GM19463 (cell line): ENCODE results near the gene PNLIPRP2.

Experiments
- ATAC-seq: cut with Tn5 transposase; IDR thresholded peaks from one replicate; pipeline ENCODE4 v1.9.1; 2021; ENCODE audit warnings: mild to moderate bottlenecking, moderate library complexity; ENCODE audit not compliant: unreplicated experiment

Gene PNLIPRP2

DNA sequence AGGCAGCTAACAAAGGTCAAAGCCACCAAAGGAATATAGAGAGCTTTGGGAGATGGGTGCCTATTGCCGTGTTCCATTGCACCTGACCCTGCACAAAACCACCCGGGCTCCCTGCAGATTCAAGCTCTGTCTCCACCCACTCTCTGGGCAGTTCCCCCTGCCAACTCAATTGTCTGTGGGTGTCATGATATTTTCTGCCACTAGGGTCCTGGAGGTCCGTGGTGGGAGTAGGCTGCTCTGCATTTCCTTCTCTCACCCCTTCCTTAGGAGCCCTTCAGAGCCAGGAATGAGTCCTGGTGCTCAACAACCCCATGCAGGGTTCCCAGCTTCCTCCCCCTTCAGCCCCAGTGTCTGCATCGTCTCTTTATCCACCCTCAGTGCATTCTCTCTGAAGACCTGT, 34.1 kb downstream of the PNLIPRP2 start:
- ATAC-seq = no peak

DNA sequence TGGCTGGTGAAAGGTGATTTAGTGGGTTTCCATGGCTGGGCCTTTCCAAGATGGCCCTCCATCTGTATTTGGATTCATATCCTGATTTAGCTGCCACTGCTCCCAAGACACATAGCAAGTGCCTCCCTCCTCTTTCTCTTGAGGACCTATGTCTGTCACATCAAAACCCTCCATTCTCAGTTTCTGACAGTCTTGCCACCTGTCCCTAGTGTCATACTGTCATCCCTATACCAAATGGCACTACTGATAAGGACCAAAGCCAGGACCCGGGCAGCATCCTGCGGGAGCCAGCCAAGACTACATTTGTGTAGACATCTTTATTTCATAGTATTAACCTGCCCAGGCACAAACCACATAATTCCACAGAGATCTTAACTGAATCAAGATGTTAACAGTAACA, 34.8 kb downstream of the PNLIPRP2 start:
- no peak for ATAC-seq

DNA sequence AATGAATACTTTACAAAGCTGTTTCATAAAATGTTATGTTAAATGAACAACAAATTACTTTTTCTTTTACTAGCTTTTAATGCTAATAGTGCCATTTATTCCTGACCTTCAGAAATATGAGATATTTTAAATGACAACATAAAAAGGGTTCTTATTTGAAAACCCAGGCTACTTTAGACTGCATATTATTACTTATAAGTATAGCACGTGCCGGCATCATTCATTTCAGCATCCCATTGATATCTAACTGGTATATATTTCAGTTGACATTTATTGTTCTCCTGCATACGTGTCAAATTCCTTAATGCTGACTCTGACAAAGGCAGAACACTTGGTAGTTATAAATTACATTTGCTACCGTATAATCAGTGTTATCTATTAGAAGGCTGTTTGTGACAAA, 35.3 kb downstream of the PNLIPRP2 start:
- no peak for ATAC-seq

- ATAC-seq = no peak
Observed at GRCh38 chr10:116657863-116658551, 37.3 kb downstream of the PNLIPRP2 start.

DNA sequence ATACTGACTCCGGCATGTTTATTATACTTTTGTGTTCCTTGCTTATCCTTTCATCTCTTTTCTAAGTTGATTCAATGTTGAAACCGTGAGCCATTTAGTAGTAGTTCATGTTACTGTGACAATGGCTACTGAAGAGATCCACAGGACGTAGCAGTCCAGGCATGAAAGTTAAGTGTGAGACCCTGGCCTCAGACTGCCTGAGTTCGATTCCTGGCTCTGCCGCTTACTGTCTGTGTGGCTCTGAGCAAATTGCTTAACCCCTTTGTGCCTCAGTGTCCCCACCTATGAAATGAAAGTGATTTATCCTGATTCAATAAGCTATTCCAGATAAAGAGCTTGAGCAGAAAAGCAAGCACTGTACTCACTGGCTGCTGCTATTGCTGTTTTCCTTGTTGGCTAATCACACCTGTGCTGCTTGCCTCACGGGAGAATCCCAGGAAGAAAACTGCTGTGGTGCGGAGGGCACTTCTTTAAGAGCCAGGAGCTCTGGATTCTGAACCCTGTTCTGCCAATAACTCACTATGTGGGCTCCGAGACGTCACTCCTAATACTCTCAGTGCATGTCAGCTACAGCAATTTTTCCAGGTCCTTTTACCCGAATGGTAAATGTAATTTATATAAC, 38.4 kb downstream of the PNLIPRP2 start:
- no peak for ATAC-seq

DNA sequence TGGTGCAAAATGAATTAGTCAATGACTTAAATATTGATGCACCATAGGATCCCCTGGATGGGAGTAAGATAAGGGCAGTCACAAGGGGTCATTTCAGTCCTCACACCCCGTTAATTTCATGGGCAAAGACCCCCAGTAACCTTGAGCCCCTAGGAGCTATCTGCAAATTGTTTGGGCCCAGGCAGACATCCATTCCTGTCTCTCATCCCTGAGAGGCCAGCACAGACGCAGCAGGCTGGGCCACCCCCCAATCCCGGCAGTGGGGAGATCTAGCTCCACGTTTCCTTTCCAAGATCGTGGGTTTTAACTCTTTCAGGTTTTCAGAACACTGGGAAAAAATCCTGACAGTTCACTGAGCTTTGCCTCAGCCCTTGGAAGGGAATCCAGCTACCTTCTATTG, 40.1 kb downstream of the PNLIPRP2 start:
- ATAC-seq = no peak

GRCh38 chr10:116663342-116663741, 42.6 kb downstream of the PNLIPRP2 start:
- no peak for ATAC-seq

- ATAC-seq = no peak
Observed at GRCh38 chr10:116664631-116665030, 43.9 kb downstream of the PNLIPRP2 start.

DNA sequence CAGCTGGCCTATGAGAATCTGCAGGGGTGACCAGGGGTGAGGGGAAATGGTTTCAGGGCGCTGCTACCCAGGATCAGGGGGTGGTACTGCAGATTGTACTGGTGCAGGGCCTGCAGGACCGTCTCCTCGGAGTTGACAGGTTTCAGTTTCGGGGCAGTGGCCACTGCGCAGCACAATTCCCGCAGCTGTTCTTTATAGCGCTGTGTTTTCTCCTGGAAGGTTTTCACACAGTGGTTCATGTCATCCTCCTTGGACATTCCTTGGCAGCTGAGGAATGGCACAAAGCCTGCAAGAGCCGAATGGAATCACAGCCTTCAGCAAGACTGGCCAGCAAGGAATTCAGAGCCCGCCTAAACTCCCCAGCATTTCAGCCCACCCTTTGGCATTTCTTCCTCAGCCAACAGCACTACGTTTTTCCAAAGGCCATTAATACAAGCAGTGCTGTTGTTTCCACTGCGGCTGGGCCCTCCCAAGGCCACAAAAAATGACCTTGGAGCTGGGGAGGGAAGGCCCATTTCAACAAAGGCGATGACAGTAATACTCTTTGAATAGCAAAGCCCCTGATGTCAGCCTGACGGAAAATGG, 44.9 kb downstream of the PNLIPRP2 start:
- ATAC-seq = no peak

DNA sequence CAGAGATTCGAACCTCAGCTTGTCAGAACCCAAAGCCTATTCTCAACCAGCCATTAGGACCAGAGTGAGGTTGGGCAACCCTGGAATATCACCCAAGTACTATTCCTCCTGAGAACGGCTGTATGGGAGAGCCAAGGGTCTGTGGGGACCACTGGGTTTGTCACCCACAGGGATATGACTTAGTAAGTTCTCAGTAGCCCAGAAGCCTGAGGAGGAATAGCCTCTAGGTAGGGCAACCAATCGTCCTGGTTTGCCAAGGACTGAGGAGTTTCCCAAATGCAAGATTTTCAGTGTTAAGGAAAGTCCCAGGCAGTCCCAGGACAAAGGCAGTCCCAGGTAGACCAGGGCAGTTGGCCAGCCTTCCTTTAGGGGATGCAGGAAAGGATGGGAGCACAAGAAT, 46.7 kb downstream of the PNLIPRP2 start:
- ATAC-seq = no peak

- no peak for ATAC-seq
Observed at GRCh38 chr10:116668018-116668417, 47.3 kb downstream of the PNLIPRP2 start.

DNA sequence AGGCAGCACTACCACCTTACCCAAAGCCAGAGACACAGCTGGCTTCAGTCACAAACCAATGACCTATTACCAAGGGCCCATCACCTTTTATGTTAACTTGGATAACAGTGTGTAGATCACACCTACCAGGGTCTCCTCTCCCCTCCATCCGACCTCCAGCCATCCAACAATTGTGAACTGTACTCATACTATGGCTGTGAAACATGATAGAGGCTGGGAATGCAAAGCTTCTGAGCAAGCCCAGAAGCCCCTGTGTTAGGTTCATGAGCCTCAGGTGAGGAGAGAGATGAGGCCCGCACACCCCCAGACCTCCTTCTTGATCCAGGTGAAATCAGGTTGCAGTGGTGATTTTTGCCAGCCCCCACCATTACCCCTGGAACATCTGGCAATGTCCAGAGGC, 47.7 kb downstream of the PNLIPRP2 start:
- no peak for ATAC-seq

DNA sequence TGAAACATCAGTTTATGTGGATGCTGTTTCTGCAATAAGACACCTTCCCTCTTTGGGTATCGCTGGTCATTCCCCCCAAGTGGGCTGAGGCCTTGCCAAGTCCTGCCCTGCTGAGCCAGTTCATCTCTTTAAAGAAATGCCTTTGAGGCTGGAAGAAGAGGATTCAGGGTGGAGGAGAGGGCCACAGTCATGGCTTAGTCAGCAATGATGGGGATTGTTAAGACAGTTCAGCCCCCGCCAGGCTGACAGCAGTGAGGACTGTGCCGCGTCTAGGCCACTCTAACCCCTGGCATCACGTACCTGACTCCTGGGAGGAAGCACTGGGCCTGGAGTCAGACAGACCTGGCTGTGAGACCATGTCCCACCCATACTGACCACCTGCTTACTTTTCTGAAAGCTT, 48.3 kb downstream of the PNLIPRP2 start:
- ATAC-seq = no peak

DNA sequence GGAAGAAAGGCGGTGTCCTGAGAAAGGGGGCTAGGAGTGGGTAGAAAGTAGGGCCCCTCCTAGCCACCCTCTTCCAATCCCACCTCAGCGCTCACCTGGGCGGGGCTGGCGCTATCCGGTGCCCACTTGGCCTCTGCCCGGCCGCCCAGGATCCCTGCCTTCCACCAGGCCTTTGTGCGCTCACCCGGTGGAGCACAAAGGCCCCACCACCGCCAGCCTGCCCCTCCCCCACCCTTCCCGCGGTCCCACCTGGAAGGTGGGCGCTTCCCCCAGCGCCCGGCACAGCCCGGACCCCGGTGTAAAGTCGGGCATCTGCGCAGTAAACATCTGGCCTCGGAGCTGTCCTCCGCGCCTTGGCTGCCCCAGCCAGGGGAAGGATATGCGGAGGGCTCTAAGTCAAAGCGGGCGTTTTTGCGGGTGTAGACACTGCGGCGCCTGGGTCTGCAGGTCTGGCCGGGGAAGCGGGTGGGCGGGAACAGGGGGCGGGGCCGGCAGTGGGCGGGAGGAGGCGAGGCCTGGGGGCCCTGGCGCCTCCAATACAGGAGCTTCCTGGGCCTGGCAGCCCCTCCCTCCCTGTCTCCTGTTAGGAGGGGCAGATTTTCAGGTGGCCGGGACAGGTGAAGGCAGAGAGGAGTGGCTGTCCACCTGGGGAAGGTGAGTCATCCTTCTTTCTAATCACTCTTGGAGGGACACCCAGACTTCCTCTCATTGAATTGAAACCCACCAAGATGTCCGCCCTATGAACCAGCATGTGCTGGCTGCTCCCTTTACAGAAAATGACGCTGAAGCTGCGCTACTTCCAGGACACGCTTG, 49.3 kb downstream of the PNLIPRP2 start:
- no peak for ATAC-seq

DNA sequence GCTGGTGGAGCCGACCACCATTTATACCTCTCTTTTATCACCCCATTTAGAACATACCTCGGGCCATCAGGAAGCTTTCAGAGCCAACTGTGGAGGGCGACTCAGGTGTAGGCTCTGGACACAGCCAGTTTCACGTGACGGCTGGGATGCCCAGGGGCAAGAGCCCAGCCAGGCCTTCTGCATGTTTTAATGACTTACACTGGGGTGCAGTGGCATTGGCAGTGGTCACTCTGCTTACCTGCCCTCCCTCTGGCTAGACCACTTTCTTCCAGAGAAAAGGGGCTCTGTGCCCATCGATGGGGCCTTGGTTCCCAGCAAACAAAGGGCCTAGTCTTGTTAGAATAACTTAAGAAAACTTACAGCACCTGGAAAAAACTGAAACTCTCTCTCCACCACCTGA, 50.0 kb downstream of the PNLIPRP2 start:
- no peak for ATAC-seq

GRCh38 chr10:116671274-116671926, 50.6 kb downstream of the PNLIPRP2 start:
- no peak for ATAC-seq

DNA sequence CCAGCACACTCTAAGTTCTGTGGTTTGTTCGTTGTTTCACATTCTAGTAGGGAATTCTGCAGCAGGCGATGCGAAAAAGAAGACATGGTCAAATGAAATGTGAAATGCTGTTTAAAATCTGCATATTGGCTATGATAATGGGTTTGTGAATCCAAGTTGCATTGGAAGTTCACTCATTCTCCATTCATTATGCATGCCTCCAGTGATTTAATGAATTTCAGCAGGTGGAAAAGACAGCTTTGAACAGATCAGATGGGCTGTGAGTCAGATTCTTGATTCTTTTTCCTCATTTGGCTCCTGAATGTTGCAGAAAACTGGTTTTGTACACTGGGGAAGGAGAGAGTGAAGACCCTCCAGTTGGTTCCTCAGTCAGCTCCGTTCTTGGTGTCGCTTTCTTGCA, 52.1 kb downstream of the PNLIPRP2 start:
- ATAC-seq = no peak

- ATAC-seq = no peak
Observed at GRCh38 chr10:116673866-116674265, 53.1 kb downstream of the PNLIPRP2 start.

DNA sequence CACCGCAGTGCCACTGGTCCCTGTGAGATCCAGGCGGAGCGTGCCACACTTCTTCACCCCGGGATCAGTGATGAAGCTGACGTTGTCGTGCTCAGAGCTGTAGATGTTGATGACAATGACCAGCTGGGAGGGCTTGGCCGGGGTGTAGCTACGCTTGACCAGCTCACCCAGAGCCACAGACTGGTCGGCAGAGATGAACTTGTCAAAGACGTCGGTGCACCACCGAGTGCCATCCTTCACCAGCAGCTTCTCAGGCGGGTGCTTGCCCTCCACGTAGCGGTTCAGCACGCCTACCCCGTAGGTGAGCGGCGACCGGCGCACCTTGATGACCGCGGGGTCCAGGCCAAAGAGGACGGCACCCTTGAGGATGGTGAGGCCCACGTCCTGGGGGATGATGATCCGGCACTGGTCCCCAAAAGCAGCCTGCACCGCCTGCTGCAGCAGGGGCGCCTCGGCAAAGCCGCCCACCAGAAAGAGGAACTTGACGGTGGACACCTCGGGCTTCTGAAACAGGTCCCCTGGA, 54.2 kb downstream of the PNLIPRP2 start:
- no peak for ATAC-seq

DNA sequence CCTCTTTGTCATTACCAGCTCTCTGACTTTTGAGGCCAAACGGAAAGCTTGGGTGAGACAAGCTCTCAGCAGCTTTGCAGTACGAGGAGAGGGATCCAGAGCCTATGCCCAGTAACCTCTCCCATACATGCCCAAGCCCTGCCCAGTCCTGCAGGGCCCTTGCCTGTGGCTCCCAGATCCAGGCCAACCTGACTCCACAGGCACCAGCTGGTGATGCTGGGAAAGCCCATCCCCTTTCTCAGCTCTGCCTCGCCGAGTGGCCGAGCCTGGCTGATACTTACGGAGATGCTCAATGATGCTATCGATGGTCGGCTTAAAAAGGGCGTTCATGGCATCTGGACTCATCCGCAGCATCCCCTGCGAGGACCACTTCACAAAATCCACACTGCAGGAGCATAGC, 55.4 kb downstream of the PNLIPRP2 start:
- ATAC-seq = no peak

- ATAC-seq = no peak
Observed at GRCh38 chr10:116676633-116677032, 55.9 kb downstream of the PNLIPRP2 start.
